ENCODE measurements around the gene ABHD16B.

The ABHD16B gene

GRCh38 chr20:63897978-63898561 lies 36.8 kb downstream of the ABHD16B start:
- DNase-seq, result no peak

- DNase-seq, result no peak
Observed at GRCh38 chr20:63898882-63899558, 37.7 kb downstream of the ABHD16B start.

- no peak for DNase-seq
Observed at GRCh38 chr20:63900413-63900812, 39.1 kb downstream of the ABHD16B start.

- no peak for DNase-seq
Observed at GRCh38 chr20:63903796-63904561, 42.7 kb downstream of the ABHD16B start.

- DNase-seq, result no peak
Observed at GRCh38 chr20:63908008-63908682, 46.8 kb downstream of the ABHD16B start.

GRCh38 chr20:63911176-63911575 lies 49.9 kb downstream of the ABHD16B start:
- DNase-seq, result no peak
